Measurements from ENCODE around the gene GALNT14. TPM values are rescaled to one million over a fixed set of nuclear protein-coding genes. Genes with fewer than 3 reads are reported as not detected.
"Not testable (repeated sequence)": the region's sequence is repeated elsewhere in the genome, so short reads cannot be mapped to it uniquely, and the experiment has no call there.

Gene GALNT14, protein sequence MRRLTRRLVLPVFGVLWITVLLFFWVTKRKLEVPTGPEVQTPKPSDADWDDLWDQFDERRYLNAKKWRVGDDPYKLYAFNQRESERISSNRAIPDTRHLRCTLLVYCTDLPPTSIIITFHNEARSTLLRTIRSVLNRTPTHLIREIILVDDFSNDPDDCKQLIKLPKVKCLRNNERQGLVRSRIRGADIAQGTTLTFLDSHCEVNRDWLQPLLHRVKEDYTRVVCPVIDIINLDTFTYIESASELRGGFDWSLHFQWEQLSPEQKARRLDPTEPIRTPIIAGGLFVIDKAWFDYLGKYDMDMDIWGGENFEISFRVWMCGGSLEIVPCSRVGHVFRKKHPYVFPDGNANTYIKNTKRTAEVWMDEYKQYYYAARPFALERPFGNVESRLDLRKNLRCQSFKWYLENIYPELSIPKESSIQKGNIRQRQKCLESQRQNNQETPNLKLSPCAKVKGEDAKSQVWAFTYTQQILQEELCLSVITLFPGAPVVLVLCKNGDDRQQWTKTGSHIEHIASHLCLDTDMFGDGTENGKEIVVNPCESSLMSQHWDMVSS
- 0.83 TPM for total RNA-seq
- long read RNA-seq: 0 reads

GRCh38 chr2:31138037-31138962 lies at the start of gene GALNT14:
GALNT14 (minus strand) TSS chr2:31138440; CDS start chr2:31138086, 354 bp downstream.
- DNase-seq (peak; percentile 73), ATAC-seq (peak; percentile 81 to 85)
- peaks cover 21% of the 10 kb centered on the region for H3K4me1 ChIP-seq
- intact Hi-C loops (cut with DNase I): no loop called here
- TF ChIP-seq CTCF (IDR thresholded peaks at IDR 0.05): peak; percentile 45
- peaks cover 45% of the 10 kb centered on the region for H3K27me3 ChIP-seq (ENCODE audit: low read depth)
- no peaks in the 10 kb centered on the region for H3K36me3 ChIP-seq
- no peaks in the 10 kb centered on the region for H3K9me3 ChIP-seq
- no peak within 1 kb of the TSS for H3K27ac ChIP-seq
- H3K4me3 ChIP-seq: peak within 1 kb of the TSS; percentile 60

GRCh38 chr2:31187166-31187565 lies 48.9 kb upstream of the GALNT14 start:
- no peaks in the 10 kb centered on the region for H3K4me1 ChIP-seq
- DNase-seq: no peak
- intact Hi-C loops (cut with DNase I): no loop called here
- H3K36me3 ChIP-seq: no peaks in the 10 kb centered on the region
- H3K9me3 ChIP-seq: no peaks in the 10 kb centered on the region
- TF ChIP-seq CTCF (IDR thresholded peaks at IDR 0.05): no peak
- ATAC-seq: no peak
- H3K27me3 ChIP-seq (ENCODE audit: low read depth): no peaks in the 10 kb centered on the region
- H3K27ac ChIP-seq: no peak overlapping the region
- H3K4me3 ChIP-seq: no peak overlapping the region

GRCh38 chr2:31183973-31184372 lies 45.7 kb upstream of the GALNT14 start:
- H3K4me3 ChIP-seq; H3K27me3 ChIP-seq (ENCODE audit: low read depth); H3K4me1 ChIP-seq; H3K27ac ChIP-seq; H3K9me3 ChIP-seq; H3K36me3 ChIP-seq; intact Hi-C loops (cut with DNase I); DNase-seq; ATAC-seq: not testable (repeated sequence)

DNA sequence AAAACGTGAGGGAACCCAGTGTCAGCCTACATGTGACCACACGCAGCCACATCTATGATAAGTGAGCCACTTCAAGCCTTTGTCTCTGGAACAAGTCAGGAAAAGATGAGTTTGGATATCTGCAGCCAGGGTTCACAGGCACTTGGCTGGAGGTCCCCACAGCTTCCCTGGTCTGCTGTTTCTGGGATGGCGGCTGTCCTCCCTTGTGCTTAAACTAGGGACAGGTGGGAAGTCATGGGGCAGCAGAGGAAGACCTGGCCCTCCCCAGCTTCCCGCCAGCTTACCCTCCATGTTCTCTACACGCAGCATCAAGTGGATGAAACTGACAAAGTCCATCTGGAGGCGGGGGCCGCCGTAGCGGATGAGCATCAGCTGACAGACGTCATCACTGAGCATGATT lies 38.5 kb upstream of the GALNT14 start:
- no peak for ATAC-seq
- H3K27me3 ChIP-seq (ENCODE audit: low read depth): no peaks in the 10 kb centered on the region
- H3K9me3 ChIP-seq: no peaks in the 10 kb centered on the region
- H3K4me1 ChIP-seq: no peaks in the 10 kb centered on the region
- H3K36me3 ChIP-seq: no peaks in the 10 kb centered on the region
- TF ChIP-seq CTCF (IDR thresholded peaks at IDR 0.05): no peak
- intact Hi-C loops (cut with DNase I): no loop called here
- no peak for DNase-seq
- H3K4me3 ChIP-seq: no peak overlapping the region
- no peak overlapping the region for H3K27ac ChIP-seq

GRCh38 chr2:31171142-31171541 lies 32.9 kb upstream of the GALNT14 start:
- Histone ChIP-seq H3K9me3 (no peaks in the 10 kb centered on the region), H3K4me1 (no peaks in the 10 kb centered on the region), H3K36me3 (no peaks in the 10 kb centered on the region), H3K4me3 (no peak overlapping the region), H3K27me3 (ENCODE audit: low read depth) (no peaks in the 10 kb centered on the region), H3K27ac (no peak overlapping the region)
- intact Hi-C loops (cut with DNase I): no loop called here
- DNase-seq (no peak), ATAC-seq (no peak)
- TF ChIP-seq CTCF (IDR thresholded peaks at IDR 0.05): no peak
